ENCODE measurements around the gene TRAPPC8.

TRAPPC8 gene

DNA sequence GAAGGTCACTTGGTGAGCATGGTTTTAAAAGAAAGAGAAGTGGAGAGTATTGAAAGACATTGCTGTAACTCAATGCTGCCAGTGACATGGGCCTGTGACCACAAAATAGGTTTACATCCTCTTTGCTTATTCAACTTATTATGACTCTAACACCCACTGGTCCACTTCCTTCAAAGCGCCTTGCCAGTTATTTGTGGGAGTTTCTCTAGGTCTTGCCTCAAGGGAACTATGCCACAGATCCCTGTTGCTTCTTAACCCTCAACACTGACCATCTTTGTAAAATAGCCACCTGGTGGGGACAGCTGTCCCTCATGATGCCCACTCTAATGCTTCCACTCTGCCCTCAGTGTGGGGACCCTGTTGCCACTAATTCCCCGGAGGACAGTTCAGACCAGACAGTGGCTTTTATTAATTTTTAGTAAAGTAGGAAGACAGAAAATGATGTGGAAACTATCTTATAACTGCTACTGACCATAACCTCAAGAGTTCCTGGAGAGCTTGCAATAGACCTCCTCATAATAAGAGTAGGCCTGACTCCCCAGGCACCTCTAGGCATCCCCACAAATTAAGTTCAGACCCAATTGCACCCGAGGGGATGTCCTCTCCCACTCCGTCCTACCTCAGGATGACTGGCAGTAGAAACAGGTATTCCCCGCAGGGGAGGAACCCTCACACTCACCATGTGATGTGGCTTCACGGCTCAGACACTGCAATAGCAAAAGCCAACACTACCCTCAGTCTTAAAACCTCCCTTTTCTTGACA is 150.9 kb downstream of the TRAPPC8 start:
- DNase-seq (ENCODE audit: low spot score) = no peak

DNA sequence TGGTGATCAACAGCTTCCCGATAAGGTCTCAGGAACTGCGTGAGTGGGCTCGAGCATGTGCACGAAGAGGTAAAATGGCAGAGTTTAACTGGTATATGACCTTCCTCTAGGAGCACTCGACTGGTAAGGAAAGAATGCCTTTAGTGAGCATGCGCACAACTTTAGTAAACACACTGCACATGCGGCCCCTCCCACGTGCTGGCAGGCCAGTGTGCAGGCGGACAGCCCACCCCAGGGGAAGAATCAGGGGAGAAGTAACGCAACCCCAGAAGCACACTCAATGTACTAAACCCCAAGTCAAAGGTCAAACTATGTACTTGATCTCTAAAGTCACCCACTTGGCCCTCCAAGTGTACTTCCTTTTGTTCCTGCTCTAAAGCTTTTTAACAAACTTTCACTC is 153.5 kb downstream of the TRAPPC8 start:
- no peak for DNase-seq (ENCODE audit: low spot score)

DNA sequence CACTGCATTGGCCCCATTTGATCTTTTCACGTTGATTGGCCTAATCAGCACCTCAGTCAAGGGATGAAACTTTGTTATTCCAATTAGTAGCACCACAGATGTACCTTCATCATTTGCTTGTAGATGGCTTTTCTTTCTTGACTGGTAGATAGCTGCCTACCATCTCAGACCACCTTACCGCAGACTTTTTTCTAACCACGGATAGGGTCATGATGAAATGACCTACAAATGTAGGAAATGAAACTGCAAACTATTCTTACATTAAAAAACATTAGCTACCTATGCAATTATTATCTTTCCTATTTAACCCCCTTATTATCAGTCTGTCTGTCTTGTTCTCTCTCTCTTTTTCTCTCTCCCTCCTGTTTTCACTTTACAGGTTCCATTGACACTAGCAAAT is 159.9 kb downstream of the TRAPPC8 start:
- DNase-seq (ENCODE audit: low spot score) = no peak
